WI38 (cell line): ENCODE data around the gene LCE3D.

ENCODE experiments used
- H3K4me3 ChIP-seq: 2 replicates; pipeline ENCODE4 v1.5.1; 2011; ENCODE audit warnings: low read depth, mild to moderate bottlenecking, control low read depth, low read length
- TF ChIP-seq, protein P1 (sequence below): IDR thresholded peaks from 2 replicates; pipeline ENCODE4 v1.5.1; 2012; ENCODE audit warnings: low read depth, mild to moderate bottlenecking, control low read depth, low read length

LCE3D gene

DNA sequence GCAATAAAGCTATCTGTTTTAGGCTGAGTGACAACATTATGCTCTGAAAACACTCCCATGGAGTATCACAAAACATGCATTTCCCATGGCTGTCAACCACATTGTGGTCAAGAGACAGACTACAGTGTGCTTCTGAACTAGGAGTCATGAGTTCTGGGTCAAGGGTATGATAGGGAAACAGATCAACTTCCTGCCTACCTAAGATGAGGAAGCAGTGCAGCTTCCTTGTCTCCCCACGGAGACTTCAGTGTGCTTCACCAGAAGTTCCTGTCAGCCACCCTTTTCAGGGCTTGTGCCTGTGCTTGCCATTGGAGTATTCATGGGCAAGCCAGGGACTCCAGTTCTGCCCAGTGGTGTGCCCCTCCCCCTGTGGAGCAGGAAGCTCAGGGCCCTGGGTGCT, 33.6 kb downstream of the LCE3D start:
- H3K4me3 ChIP-seq = no peak overlapping the region
- TF ChIP-seq, protein P1, sequence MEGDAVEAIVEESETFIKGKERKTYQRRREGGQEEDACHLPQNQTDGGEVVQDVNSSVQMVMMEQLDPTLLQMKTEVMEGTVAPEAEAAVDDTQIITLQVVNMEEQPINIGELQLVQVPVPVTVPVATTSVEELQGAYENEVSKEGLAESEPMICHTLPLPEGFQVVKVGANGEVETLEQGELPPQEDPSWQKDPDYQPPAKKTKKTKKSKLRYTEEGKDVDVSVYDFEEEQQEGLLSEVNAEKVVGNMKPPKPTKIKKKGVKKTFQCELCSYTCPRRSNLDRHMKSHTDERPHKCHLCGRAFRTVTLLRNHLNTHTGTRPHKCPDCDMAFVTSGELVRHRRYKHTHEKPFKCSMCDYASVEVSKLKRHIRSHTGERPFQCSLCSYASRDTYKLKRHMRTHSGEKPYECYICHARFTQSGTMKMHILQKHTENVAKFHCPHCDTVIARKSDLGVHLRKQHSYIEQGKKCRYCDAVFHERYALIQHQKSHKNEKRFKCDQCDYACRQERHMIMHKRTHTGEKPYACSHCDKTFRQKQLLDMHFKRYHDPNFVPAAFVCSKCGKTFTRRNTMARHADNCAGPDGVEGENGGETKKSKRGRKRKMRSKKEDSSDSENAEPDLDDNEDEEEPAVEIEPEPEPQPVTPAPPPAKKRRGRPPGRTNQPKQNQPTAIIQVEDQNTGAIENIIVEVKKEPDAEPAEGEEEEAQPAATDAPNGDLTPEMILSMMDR = no peak

DNA sequence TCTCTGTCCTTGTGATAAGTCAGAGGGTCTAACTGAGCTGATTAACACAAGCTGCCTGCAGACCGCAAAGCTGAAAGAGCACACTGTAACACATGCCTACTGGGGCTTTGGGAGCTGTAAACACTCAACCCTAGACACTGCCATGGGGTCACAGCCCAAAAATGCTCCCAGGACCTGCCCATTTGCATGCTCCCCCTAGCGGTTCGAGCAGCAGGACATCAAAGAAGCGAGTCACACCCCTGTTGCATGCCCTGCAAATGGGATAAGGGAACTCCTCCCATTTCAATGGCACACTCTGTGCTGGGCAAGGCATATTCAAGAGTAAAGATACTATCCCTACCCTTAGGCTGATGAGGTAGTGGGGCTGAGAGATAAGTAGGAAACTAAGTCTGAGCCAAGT, 36.5 kb downstream of the LCE3D start:
- TF ChIP-seq, protein P1 = no peak
- H3K4me3 ChIP-seq = no peak overlapping the region

DNA sequence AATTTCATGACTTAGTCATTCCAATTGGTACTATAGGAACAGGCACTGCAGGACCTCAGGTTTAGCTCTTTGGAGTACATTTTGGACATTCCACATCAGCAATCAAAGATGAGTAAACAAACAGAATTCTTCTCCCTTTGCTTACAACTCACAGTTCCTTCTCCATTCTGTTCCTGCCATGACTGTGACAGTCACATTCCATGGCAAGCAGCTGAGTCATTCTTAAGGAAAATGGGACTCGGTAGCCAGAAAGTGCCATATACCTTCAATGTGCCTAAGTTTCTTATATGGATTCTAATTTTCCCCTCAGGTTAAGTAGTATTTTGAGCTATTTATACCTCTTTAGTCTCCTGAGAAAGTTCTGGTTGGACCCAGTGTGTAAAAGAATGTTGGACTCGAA, 40.4 kb downstream of the LCE3D start:
- TF ChIP-seq, protein P1 = no peak
- H3K4me3 ChIP-seq = no peak overlapping the region

DNA sequence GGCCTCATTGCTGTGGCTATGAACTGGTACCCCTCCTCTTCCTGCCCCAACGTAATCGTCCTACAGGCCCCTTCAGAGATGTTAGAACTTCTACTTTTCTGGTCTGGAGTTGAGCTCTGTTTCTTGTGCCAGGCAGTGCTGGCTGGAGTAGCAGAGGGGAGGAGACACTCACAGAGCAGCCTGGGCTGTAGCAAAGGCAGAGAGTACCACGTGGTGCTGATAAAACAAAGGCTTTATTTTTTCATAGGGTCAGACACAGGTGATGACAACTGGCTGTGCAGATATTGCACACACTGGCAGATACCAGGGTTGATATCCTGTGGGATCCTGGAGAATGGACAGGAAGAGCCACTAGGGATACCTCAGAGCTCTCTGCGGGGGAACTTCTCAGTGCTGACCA, 42.8 kb downstream of the LCE3D start:
- TF ChIP-seq, protein P1 = no peak
- no peak overlapping the region for H3K4me3 ChIP-seq

DNA sequence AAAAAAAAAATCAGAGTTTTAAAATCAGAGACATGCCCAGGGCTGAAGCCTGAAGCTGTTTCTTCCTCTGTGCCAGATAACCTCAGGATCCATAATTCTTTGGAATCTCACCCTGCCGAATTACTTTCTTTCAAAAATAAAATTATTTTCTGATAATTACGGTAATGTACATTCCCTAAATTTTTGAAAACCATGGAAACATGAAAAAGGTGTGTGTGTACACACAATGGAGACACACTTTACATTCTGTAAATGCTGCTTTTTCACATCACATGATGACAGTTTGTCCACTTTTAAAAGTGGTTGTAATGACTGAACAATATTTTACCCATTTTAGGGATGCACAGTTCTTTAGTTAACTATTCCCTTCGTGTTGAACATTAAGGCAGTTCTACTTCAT, 44.5 kb downstream of the LCE3D start:
- TF ChIP-seq, protein P1 = no peak
- H3K4me3 ChIP-seq = no peak overlapping the region

DNA sequence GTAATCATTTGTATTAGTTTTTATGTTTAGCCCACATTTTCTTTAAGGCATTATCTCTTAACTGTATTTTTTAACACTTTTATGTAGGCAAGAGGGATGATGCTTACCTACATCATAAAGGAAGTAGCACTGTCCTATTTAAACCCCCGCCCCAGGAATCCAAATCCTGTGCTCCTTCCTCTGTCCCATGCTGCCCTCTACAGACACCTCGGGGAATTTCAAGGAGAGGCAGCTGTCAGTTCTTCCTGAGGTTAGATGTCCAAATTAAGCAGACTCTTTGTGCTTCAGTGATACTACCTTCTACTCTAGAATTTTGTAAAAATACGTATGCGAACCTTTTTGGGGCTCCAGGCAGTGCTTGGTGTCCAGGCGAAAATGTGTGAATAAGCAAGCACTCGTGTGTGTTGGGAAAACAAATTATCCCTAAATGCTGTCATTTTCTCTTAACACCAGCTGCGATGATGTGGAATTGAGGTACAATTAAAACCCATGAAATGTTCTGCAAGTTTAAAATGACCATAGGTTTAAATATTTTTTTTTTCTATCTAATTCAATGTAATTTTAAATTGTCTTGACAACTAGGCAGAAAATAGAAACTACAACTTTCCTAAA, 46.9 kb downstream of the LCE3D start:
- H3K4me3 ChIP-seq = no peak overlapping the region
- TF ChIP-seq, protein P1 = no peak
